H1 (cell line): ENCODE results near the gene CLDN34. TPM values are rescaled to one million over a fixed set of nuclear protein-coding genes. Genes with fewer than 3 reads are reported as not detected.

Experiments
- CTCF ChIA-PET: fragments of 300-600 bp; sonication (Branson Sonifier 250); formaldehyde crosslinking; loops from one replicate; lab custom pipeline; 2021; ENCODE audit not compliant: partially characterized antibody; lab: Charles Lee
- POLR2A ChIA-PET: fragments of 300-600 bp; sonication (Branson Sonifier 250); formaldehyde crosslinking; loops from one replicate; lab custom pipeline; 2021; ENCODE audit warnings: inconsistent platforms; ENCODE audit not compliant: partially characterized antibody; lab: Charles Lee
- DNase-seq, 2 experiments: peaks; one replicate each; pipeline versions ENCODE4 v3.0.0 to v3.0.0-alpha.2; 2010 to 2022; ENCODE audit warnings: low spot score in 2 of 2, low read depth in 1 of 2, mixed read lengths in 1 of 2
- FAIRE-seq: peaks from 2 replicates; lab custom pipeline; 2011; peaks lifted over from hg19 to GRCh38; lab: Jason Lieb, UNC
- H2AFZ ChIP-seq: 2 replicates; pipeline ENCODE4 v1.8.1; 2012; ENCODE audit warnings: low read length, inconsistent platforms
- H2AK5ac ChIP-seq: 2 replicates; pipeline ENCODE4 v1.6.1; 2013; ENCODE audit warnings: low read depth, low read length
- H2BK120ac ChIP-seq: replicated peaks from 2 replicates; pipeline ENCODE3; 2013; ENCODE audit warnings: low read depth, low read length, inconsistent platforms
- H2BK12ac ChIP-seq: 2 replicates; pipeline ENCODE4 v1.6.1; 2013; ENCODE audit warnings: low read depth, low read length
- H2BK15ac ChIP-seq: 2 replicates; pipeline ENCODE4 v1.6.1; 2013; ENCODE audit warnings: low read length
- H2BK20ac ChIP-seq: 2 replicates; pipeline ENCODE4 v1.6.1; 2013; ENCODE audit warnings: low read length
- H2BK5ac ChIP-seq: 2 replicates; pipeline ENCODE4 v1.6.1; 2013; ENCODE audit warnings: low read depth, low read length
- H3K14ac ChIP-seq: 2 replicates; pipeline ENCODE4 v1.6.1; 2013; ENCODE audit warnings: inconsistent platforms; ENCODE audit not compliant: insufficient read length
- H3K18ac ChIP-seq: 2 replicates; pipeline ENCODE4 v1.6.1; 2013; ENCODE audit warnings: low read length; ENCODE audit errors: extremely low read depth
- H3K23ac ChIP-seq: 2 replicates; pipeline ENCODE4 v1.6.1; 2013; ENCODE audit warnings: inconsistent platforms; ENCODE audit not compliant: insufficient read length
- H3K23me2 ChIP-seq: 2 replicates; pipeline ENCODE4 v1.6.1; 2013; ENCODE audit warnings: low read depth, low read length
- H3K27ac ChIP-seq: 2 replicates; pipeline ENCODE4 v1.6.1; 2011; ENCODE audit warnings: low read depth, low read length, inconsistent platforms
- H3K27me3 ChIP-seq, 4 experiments: replicated peaks in 1 of 4; 1 replicate in 1 of 4; 2 replicates in 3 of 4; pipeline versions ENCODE4 v1.6.1 to v1.8.1; 2011 to 2013; ENCODE audit warnings: low read length in 3 of 4, mild to moderate bottlenecking in 3 of 4, inconsistent platforms in 2 of 4, mixed read lengths in 2 of 4, moderate library complexity in 1 of 4; ENCODE audit not compliant: control insufficient read depth in 3 of 4, insufficient read depth in 3 of 4; ENCODE audit errors: extremely low read depth in 1 of 4
- H3K36me3 ChIP-seq, 4 experiments: 2 replicates each; pipeline versions ENCODE4 v1.6.1 to v1.8.1; 2011 to 2013; ENCODE audit warnings: mild to moderate bottlenecking in 4 of 4, low read length in 3 of 4, moderate library complexity in 2 of 4, control low read depth in 1 of 4, inconsistent platforms in 1 of 4; ENCODE audit not compliant: insufficient read depth in 4 of 4, control insufficient read depth in 2 of 4
- H3K4ac ChIP-seq: replicated peaks from 2 replicates; pipeline ENCODE3; 2013; ENCODE audit warnings: low read length, low read depth, mixed read lengths, inconsistent platforms; ENCODE audit not compliant: insufficient read length
- H3K4me1 ChIP-seq, 4 experiments: replicated peaks in 1 of 4; 1 replicate in 1 of 4; 2 replicates in 3 of 4; pipeline versions ENCODE4 v1.6.1 to v1.8.1; 2011 to 2013; ENCODE audit warnings: low read length in 3 of 4, inconsistent platforms in 2 of 4, mixed read lengths in 1 of 4; ENCODE audit not compliant: insufficient read depth in 4 of 4, control insufficient read depth in 3 of 4
- H3K4me2 ChIP-seq, 2 experiments: 2 replicates each; pipeline versions ENCODE4 v1.6.1 to v1.8.1; 2011 to 2013; ENCODE audit warnings: low read depth in 2 of 2, low read length in 2 of 2, control low read depth in 1 of 2, inconsistent platforms in 1 of 2, mild to moderate bottlenecking in 1 of 2; ENCODE audit not compliant: insufficient read depth in 1 of 2
- H3K4me3 ChIP-seq, 4 experiments: fragments of 200-600, 300-600 bp in 1 of 4; sonication (generic), shearing (Covaris generic), sonication (Bioruptor Twin) in 1 of 4; 2 replicates each; pipeline versions ENCODE4 v1.5.1 to v1.8.1; 2011 to 2016; ENCODE audit warnings: low read length in 4 of 4, low read depth in 3 of 4, control low read depth in 2 of 4, inconsistent platforms in 2 of 4, mild to moderate bottlenecking in 2 of 4, mixed read lengths in 1 of 4, moderate library complexity in 1 of 4; ENCODE audit not compliant: insufficient read depth in 2 of 4; ENCODE audit errors: extremely low read depth in 1 of 4
- H3K56ac ChIP-seq: replicated peaks from 2 replicates; pipeline ENCODE3; 2013; ENCODE audit warnings: low read depth, mild to moderate bottlenecking, mixed read lengths, low read length, inconsistent platforms; ENCODE audit not compliant: insufficient read length
- H3K79me1 ChIP-seq: 2 replicates; pipeline ENCODE4 v1.6.1; 2013; ENCODE audit warnings: low read depth, low read length, control low read depth
- H3K79me2 ChIP-seq, 2 experiments: 2 replicates each; pipeline versions ENCODE4 v1.6.1 to v1.8.1; 2012 to 2013; ENCODE audit warnings: low read length in 2 of 2, mild to moderate bottlenecking in 2 of 2, inconsistent platforms in 1 of 2; ENCODE audit not compliant: insufficient read depth in 2 of 2, control insufficient read depth in 1 of 2
- H3K9ac ChIP-seq, 4 experiments: replicated peaks in 1 of 4; 1 replicate in 1 of 4; 2 replicates in 3 of 4; pipeline versions ENCODE4 v1.6.1 to v1.8.1; 2011 to 2013; ENCODE audit warnings: low read depth in 3 of 4, low read length in 3 of 4, control low read depth in 2 of 4, mild to moderate bottlenecking in 2 of 4, moderate library complexity in 2 of 4, inconsistent platforms in 1 of 4; ENCODE audit errors: extremely low read depth in 1 of 4
- H3K9me3 ChIP-seq, 2 experiments: 2 replicates each; pipeline versions ENCODE4 v1.6.1 to v1.8.1; 2012 to 2013; ENCODE audit warnings: mild to moderate bottlenecking in 2 of 2, moderate library complexity in 2 of 2, control low read depth in 1 of 2, inconsistent platforms in 1 of 2, low read depth in 1 of 2, low read length in 1 of 2, mixed read lengths in 1 of 2; ENCODE audit not compliant: insufficient read depth in 2 of 2
- H4K20me1 ChIP-seq, 2 experiments: replicated peaks in 1 of 2; 2 replicates each; pipeline versions ENCODE3 to v1.8.1; 2011 to 2013; ENCODE audit warnings: inconsistent platforms in 2 of 2, low read length in 2 of 2, mild to moderate bottlenecking in 1 of 2; ENCODE audit not compliant: insufficient read depth in 2 of 2, control insufficient read depth in 1 of 2
- H4K5ac ChIP-seq: 2 replicates; pipeline ENCODE4 v1.6.1; 2013; ENCODE audit warnings: low read length, low read depth, mixed read lengths, inconsistent platforms; ENCODE audit not compliant: insufficient read length
- H4K8ac ChIP-seq: 2 replicates; pipeline ENCODE4 v1.8.0; 2013; ENCODE audit warnings: mild to moderate bottlenecking, moderate library complexity, low read length, inconsistent platforms; ENCODE audit not compliant: insufficient read depth; ENCODE audit errors: extremely low read depth
- H4K91ac ChIP-seq: replicated peaks from 2 replicates; pipeline ENCODE3; 2013; ENCODE audit warnings: low read length, mixed read lengths, inconsistent platforms; ENCODE audit not compliant: insufficient read length
- BRCA1 ChIP-seq: IDR thresholded peaks from 2 replicates; pipeline ENCODE4 v1.6.1; 2012; ENCODE audit warnings: low read depth, low read length, improper control_type of control experiment
- EZH2 ChIP-seq: fragments of 200-600 bp; sonication (generic); IDR thresholded peaks from 2 replicates; pipeline ENCODE4 v1.7.1; 2012; ENCODE audit warnings: low read depth, mild to moderate bottlenecking, moderate library complexity, low read length, inconsistent platforms; ENCODE audit not compliant: severe bottlenecking
- GABPA ChIP-seq: IDR thresholded peaks from 2 replicates; pipeline ENCODE4 v1.6.1; 2011; ENCODE audit warnings: mild to moderate bottlenecking, low read length, moderate library complexity, borderline replicate concordance; ENCODE audit not compliant: insufficient read depth
- KDM1A ChIP-seq: fragments of 200-600, 300-600 bp; sonication (generic); IDR thresholded peaks from 2 replicates; pipeline ENCODE4 v1.7.1; 2016; ENCODE audit warnings: mild to moderate bottlenecking, low read length, borderline replicate concordance
- KDM5A ChIP-seq: fragments of 200-600 bp; IDR thresholded peaks from 2 replicates; pipeline ENCODE4 v1.7.1; 2012; ENCODE audit warnings: mild to moderate bottlenecking, low read length, inconsistent platforms, mixed read lengths
- RBBP5 ChIP-seq: IDR thresholded peaks from 2 replicates; pipeline ENCODE4 v1.7.1; 2012; ENCODE audit warnings: low read depth, mild to moderate bottlenecking, inconsistent platforms, low read length, moderate library complexity, borderline replicate concordance
- TBP ChIP-seq: IDR thresholded peaks from 2 replicates; pipeline ENCODE4 v1.6.1; 2011; ENCODE audit warnings: low read depth, low read length, improper control_type of control experiment
- WGBS, 2 experiments: shearing (Covaris generic) in 1 of 2; methylation state at CpG; one replicate each; pipeline versions ENCODE4 v1.1.6 to v1.1.7; 2013 to 2015; ENCODE audit warnings: low lambda C conversion rate in 2 of 2, mixed read lengths in 2 of 2, inconsistent platforms in 1 of 2, low coverage in 1 of 2, missing lambda C conversion rate in 1 of 2; ENCODE audit not compliant: insufficient replicate concordance in 2 of 2, insufficient coverage in 1 of 2, insufficient read length in 1 of 2; ENCODE audit errors: extremely low coverage in 1 of 2, missing lambda C conversion rate in 1 of 2; 5-methylcytosine and 5-hydroxymethylcytosine counted together
- polyA plus RNA-seq, 7 experiments: library from polyadenylated mRNA; depleted of rRNA in 3 of 7; stranded (reverse) in 5 of 7; unstranded in 2 of 7; fragments of >200 nt in 5 of 7; fragments of 200-250 nt in 2 of 7; gene quantifications; 1 replicate in 5 of 7; 2 replicates in 1 of 7; 4 replicates in 1 of 7; pipeline versions ENCODE4 v1.2.1 to v1.2.3, GENCODE V29; 2011 to 2013; ENCODE audit warnings: missing spikeins in 2 of 7, mixed read lengths in 2 of 7
- total RNA-seq: library from RNA; stranded (reverse); fragmentation: NEBNext Ultra II Directional; extraction: Animal tissue kit (Norgen Biotek cat#: 25700); gene quantifications from 2 replicates; pipeline ENCODE4 v1.2.1, GENCODE V29; 2021

Gene CLDN34
- total and polyA plus RNA-seq, 2 of the 8 experiments (the other 6 are each of a cell fraction or from before 2014, with no cell fraction given), result 0.26 to 0.50 TPM

- no peak overlapping the region for H2BK12ac ChIP-seq
- no peak overlapping the region for H2BK20ac ChIP-seq
- no peak overlapping the region for H3K23ac ChIP-seq
- WGBS, 2 experiments, result 100% methylated on average over 6 of the region's 8 CpGs; no CpG with 5 or more reads in 1 of the 2 experiments
- no peaks in the 10 kb centered on the region for H4K20me1 ChIP-seq
- no peak overlapping the region for H3K27ac ChIP-seq
- no peaks in the 10 kb centered on the region for H3K79me2 ChIP-seq
- DNase-seq (no peak), FAIRE-seq (no peak)
- H3K4ac ChIP-seq, result no peak overlapping the region
- no peak overlapping the region for H2AK5ac ChIP-seq
- ChIA-PET CTCF (no interaction called here), POLR2A (no interaction called here)
- no peaks in the 10 kb centered on the region for H3K23me2 ChIP-seq
- H3K4me1 ChIP-seq, result peaks cover 0 to 4% (median 0%) of the 10 kb centered on the region in 4 experiments; a peak in 1 of 7 replicates
- H2AFZ ChIP-seq, result no peak overlapping the region
- no peak overlapping the region for H3K56ac ChIP-seq
- no peak overlapping the region for H2BK120ac ChIP-seq
- no peaks in the 10 kb centered on the region for H3K9me3 ChIP-seq
- H4K8ac ChIP-seq, result no peak overlapping the region
- H3K36me3 ChIP-seq, result peaks cover 0 to 18% (median 5%) of the 10 kb centered on the region in 4 experiments; a peak in 5 of 8 replicates
- H2BK5ac ChIP-seq, result no peak overlapping the region
- H3K4me2 ChIP-seq, result no peak overlapping the region
- H3K18ac ChIP-seq, result no peak overlapping the region
- H3K14ac ChIP-seq, result no peak overlapping the region
- no peak overlapping the region for H4K5ac ChIP-seq
- H2BK15ac ChIP-seq, result no peak overlapping the region
- H3K27me3 ChIP-seq, result no peaks in the 10 kb centered on the region
- H3K4me3 ChIP-seq, result no peak overlapping the region
- no peaks in the 10 kb centered on the region for H3K79me1 ChIP-seq
- no peak overlapping the region for H4K91ac ChIP-seq
- TF ChIP-seq BRCA1, result no peak
- TF ChIP-seq TBP, result no peak
- no peak for TF ChIP-seq GABPA
- no peak for TF ChIP-seq KDM5A
- TF ChIP-seq EZH2, result no peak
- TF ChIP-seq KDM1A, result no peak
- no peak for TF ChIP-seq RBBP5
- TF ChIP-seq, all 59 proteins: peak for 0
- no peak overlapping the region for H3K9ac ChIP-seq
Observed at GRCh38 chrX:9937761-9938160, 29.4 kb upstream of the CLDN34 start.
